Left ventricle myocardium superior (tissue), 1 donor: Measurements from ENCODE around the gene ANXA6. TPM values are rescaled to one million over a fixed set of nuclear protein-coding genes. Genes with fewer than 3 reads are reported as not detected.

Source experiments
- ATAC-seq: fragments of 200-7000 bp; cut with Tn5 transposase; one replicate; pipeline ENCODE4 v1.9.1; 2020; ENCODE audit warnings: mild to moderate bottlenecking, moderate library complexity
- DNase-seq: peaks from one replicate; pipeline ENCODE4 v3.0.0-alpha.2; 2020
- intact Hi-C: fragments of 100-400 bp; cut with micrococcal nuclease; formaldehyde crosslinking; loops from one replicate; pipeline ENCODE4 v1.11.0; 2022
- total RNA-seq: library from RNA; stranded (reverse); fragmentation: NEBNext Ultra II Directional; extraction: Animal tissue kit (Norgen Biotek cat#: 25700); gene quantifications from one replicate; pipeline ENCODE4 v1.2.1, GENCODE V29; 2021
- donor health status: DM: no; HTN: yes; CAD: no; lungs with severe emphysema.

ANXA6 gene
- total RNA-seq, 1 donor from 2014 or later = 214 TPM

- no peak for DNase-seq
These were observed 43.9 kb downstream of the ANXA6 start for GRCh38 chr5:151113651-151114050.

GRCh38 chr5:151110992-151111391 lies 46.6 kb downstream of the ANXA6 start:
- intact Hi-C loops = loop anchor here (5.0 kb wide), 1 partner anchor 54 kb away; no protein-coding TSS in a partner anchor
- DNase-seq = no peak
- peak; percentile 30 for ATAC-seq

More at GRCh38 chr5:151113651-151114050, 43.9 kb downstream of the ANXA6 start:
- intact Hi-C loops = loop anchor here (5.0 kb wide), 1 partner anchor 56 kb away; no protein-coding TSS in a partner anchor
- no peak for ATAC-seq

GRCh38 chr5:151110122-151110681 lies 47.4 kb downstream of the ANXA6 start:
- peak; percentile 57 for ATAC-seq
- intact Hi-C loops = loop anchor here (5.0 kb wide), 1 partner anchor 53 kb away; no protein-coding TSS in a partner anchor

GRCh38 chr5:151108566-151108965 lies 49.0 kb downstream of the ANXA6 start:
- ATAC-seq = peak; percentile 14
- intact Hi-C loops = no loop called here
- DNase-seq = no peak

More at GRCh38 chr5:151110122-151110681, 47.4 kb downstream of the ANXA6 start:
- DNase-seq = no peak

- intact Hi-C loops = no loop called here
- DNase-seq = peak; percentile 67
- peak; percentile 78 for ATAC-seq
These were observed 49.6 kb downstream of the ANXA6 start for GRCh38 chr5:151107738-151108520.

- no peak for DNase-seq
- ATAC-seq = no peak
- intact Hi-C loops = no loop called here
These were observed 50.5 kb downstream of the ANXA6 start for GRCh38 chr5:151107084-151107483.

GRCh38 chr5:151106509-151106908 lies 51.1 kb downstream of the ANXA6 start:
- intact Hi-C loops = no loop called here
- ATAC-seq = no peak

GRCh38 chr5:151106043-151106442 lies 51.5 kb downstream of the ANXA6 start:
- intact Hi-C loops = no loop called here
- ATAC-seq (no peak), DNase-seq (no peak)

More at GRCh38 chr5:151106509-151106908, 51.1 kb downstream of the ANXA6 start:
- no peak for DNase-seq

- DNase-seq (no peak), ATAC-seq (no peak)
- intact Hi-C loops = no loop called here
These were observed 52.0 kb downstream of the ANXA6 start for GRCh38 chr5:151105561-151105960.

GRCh38 chr5:151104795-151105194 lies 52.8 kb downstream of the ANXA6 start:
- intact Hi-C loops = no loop called here
- ATAC-seq (peak; percentile 55), DNase-seq (peak; percentile 55)

- DNase-seq (no peak), ATAC-seq (peak; percentile 4)
- intact Hi-C loops = no loop called here
These were observed 55.8 kb downstream of the ANXA6 start for GRCh38 chr5:151101746-151102145.

- intact Hi-C loops = no loop called here
- ATAC-seq (peak; percentile 55), DNase-seq (peak; percentile 50)
These were observed 56.4 kb downstream of the ANXA6 start for GRCh38 chr5:151101151-151101550.

GRCh38 chr5:151100681-151101080 lies 56.9 kb downstream of the ANXA6 start:
- DNase-seq = no peak
- intact Hi-C loops = no loop called here
- ATAC-seq = no peak

- intact Hi-C loops = no loop called here
- DNase-seq = no peak
- no peak for ATAC-seq
These were observed 58.8 kb downstream of the ANXA6 start for GRCh38 chr5:151098768-151099121.

GRCh38 chr5:151097820-151098767 lies 59.5 kb downstream of the ANXA6 start:
- intact Hi-C loops = no loop called here
- ATAC-seq (no peak), DNase-seq (no peak)

- intact Hi-C loops = no loop called here
- no peak for DNase-seq
- no peak for ATAC-seq
These were observed 60.5 kb downstream of the ANXA6 start for GRCh38 chr5:151097061-151097460.

GRCh38 chr5:151096001-151096373 lies 61.6 kb downstream of the ANXA6 start:
- DNase-seq = no peak
- intact Hi-C loops = no loop called here
- peak; percentile 29 for ATAC-seq

- ATAC-seq (peak; percentile 69), DNase-seq (peak; percentile 54)
- intact Hi-C loops = no loop called here
These were observed 62.1 kb downstream of the ANXA6 start for GRCh38 chr5:151095341-151096000.

GRCh38 chr5:151094852-151095245 lies 62.7 kb downstream of the ANXA6 start:
- ATAC-seq (peak; percentile 46), DNase-seq (no peak)
- intact Hi-C loops = no loop called here
